HG02885 (cell line): ENCODE data around the gene IGF2BP2.
"Not testable (repeated sequence)": the region's sequence is repeated elsewhere in the genome, so short reads cannot be mapped to it uniquely, and the experiment has no call there.

Experiments
- ATAC-seq: cut with Tn5 transposase; IDR thresholded peaks from one replicate; pipeline ENCODE4 v1.9.1; 2021; ENCODE audit warnings: mild to moderate bottlenecking; ENCODE audit not compliant: unreplicated experiment, poor library complexity

Gene IGF2BP2

DNA sequence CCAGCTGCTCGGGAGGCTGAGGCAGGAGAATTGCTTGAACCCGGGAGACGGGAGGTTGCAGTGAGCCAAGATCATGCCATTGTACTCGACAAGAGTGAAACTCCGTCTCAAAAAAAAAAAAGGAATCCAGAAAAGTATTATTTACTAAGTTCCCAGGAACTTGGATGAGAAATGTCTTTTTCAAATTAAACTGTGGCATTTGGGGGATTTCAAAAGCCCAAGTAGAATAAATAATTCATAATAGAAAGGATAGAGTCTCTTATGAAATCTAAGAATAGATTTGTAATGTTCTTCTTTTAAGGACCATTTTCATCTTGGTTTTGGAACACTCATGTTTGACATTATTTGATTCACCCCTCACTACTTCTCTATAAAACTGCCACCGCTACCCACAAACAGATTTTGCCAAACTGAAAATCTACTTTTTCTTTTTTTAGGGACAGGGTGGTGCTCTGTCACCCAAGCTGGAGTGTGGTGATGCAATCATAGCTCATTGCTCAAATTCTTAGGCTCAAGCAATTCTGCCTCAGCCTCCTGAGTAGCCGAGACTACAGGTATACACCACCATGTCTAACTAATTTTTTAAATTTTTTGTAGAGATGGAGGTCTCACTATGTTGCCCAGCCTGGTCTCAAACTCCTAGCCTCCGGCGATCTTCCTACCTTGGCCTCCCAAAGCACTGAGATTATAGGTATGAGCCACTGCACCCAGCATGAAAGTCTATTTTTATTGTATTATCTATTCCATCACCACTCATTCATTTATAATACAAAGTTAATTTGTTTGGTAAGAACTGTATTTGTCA, 139.4 kb downstream of the IGF2BP2 start:
- no peak for ATAC-seq

DNA sequence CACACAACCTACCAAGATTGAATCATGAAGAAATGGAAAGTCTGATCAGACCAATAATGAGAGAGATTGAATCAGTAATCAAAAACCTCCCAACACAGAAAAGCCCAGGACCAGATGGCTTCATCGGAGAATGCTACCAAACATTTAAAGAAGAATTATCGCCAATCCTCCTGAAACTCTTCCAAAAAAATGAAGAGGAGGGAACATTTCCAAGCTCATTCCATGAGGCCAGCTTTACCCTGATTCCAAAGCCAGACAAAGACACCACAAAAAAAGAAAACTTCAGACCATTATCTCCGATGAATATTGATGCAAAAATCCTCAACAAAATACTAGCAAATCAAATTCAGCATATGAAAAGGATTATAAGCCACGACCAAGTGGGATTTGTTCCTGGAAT, 144.6 kb downstream of the IGF2BP2 start:
- no peak for ATAC-seq

DNA sequence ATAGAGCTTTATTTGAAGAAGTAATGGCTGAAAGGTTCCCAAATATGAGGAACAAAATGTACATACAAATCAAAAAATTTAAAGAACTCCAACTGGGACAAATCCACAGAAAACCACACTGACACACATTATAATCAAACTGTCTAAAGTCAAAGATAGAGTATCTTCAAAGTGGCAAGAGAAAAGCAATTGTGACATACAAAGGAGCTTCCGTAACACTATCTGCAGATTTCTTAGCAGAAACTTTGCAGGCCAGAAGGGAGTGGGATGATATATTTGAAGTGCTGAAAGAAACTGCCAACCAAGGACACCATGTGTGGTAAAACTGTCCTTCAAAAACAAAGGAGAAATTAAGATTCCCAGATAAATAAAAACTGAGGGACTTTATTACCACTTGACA, 146.8 kb downstream of the IGF2BP2 start:
- ATAC-seq = no peak

DNA sequence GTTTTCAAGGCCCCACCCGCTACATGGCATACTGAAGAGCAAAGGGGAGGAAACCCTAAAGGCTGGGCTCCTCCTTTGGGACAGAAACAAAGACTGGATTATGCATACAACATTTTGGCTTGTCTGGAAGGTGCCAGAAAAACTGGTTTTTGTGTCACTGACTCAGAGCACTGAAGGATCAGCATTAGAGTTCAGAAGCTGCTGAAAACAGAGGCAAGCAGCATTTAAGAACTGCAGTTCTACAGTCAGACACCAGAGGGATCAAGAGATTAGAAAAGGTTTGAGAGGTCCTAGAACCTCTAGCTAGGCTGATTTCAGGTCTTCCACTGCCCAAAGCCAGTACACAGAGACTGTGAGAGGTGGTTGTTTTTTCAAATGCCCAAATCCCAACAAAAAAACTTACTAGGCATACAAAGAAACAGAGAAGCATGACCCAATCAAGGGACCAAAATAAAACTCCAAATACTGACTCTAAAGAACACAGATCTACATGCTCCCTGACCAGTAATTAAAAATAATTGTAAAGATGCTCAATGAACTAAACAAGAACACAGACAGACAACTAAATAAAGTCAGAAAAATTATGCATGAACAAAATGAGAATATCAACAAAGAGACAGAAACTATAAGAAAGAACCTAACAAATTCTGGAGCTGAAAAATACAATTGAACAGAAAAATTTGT, 147.6 kb downstream of the IGF2BP2 start:
- ATAC-seq = no peak

DNA sequence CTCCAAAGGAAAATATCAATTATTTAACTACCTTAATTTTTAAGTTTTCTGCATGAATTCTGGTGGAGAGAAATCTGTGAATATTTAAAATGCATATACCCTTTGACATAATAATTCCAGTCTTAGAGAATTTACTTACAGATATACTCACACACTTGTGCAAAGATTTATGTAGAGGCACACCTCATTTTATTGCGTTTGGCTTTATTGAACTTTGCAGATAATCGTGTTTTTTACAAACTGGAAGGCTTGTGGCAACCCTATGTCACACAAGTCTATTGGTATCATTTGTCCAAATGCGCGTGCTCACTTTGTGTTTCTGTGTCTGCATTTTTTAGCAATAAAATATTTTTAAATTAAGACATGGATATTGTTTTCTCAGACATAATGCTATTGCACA, 157.3 kb downstream of the IGF2BP2 start:
- ATAC-seq = no peak

DNA sequence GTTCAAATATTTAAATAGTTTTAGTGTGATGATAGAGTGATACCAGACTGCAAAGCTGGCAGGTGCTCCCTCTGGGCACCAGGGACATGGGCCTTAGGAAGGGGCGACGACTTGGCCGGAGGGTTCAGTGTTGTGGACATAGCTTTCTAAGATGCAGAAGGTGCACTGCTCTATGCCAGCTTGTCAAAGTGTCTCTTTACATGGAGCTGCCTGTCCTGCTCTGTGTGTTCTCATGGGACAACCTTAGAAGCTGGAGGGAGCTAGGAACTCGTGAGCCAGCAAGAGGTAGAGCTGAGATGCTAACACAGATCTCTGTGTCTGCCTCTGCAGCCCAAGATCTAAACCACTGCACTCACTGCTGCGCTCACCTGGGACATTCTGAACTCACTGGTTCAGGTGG, 160.9 kb downstream of the IGF2BP2 start:
- no peak for ATAC-seq

DNA sequence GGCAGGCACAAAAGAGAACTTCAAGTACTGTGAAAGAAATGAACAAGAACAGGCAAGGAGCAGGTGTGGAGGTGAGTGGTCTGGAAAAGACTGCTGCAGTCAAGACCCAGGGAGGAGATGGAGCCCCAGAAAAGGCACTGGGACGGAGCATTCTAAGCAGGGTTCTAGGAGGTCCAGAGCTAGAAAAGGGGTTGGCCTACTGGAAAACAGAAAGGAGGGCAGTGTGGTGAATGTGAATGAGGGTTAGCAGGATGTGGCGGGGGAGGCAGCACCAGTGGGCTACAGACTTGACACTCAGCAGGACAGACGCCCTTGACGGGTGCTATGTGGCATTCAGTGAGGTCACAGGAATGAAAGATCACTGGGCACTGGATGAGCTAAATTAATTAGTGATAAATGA, 163.1 kb downstream of the IGF2BP2 start:
- no peak for ATAC-seq

DNA sequence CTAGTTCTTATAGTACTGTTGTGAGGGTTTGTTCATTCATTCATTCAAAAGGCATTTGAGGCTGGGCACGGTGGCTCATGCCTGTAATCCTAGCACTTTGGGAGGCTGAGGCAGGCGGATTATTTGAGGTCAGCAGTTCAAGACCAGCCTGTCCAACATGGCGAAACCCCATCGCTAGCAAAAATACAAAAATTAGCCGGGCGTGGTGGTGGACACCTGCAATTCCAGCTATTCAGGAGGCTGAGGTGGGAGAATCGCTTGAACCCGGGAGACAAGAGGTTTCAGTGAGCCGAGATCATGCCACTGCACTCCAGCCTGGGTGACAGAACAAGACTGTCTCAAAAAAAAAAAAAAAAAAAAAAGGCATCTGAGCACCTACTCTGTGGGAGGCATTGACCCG, 163.5 kb downstream of the IGF2BP2 start:
- ATAC-seq = not testable (repeated sequence)

DNA sequence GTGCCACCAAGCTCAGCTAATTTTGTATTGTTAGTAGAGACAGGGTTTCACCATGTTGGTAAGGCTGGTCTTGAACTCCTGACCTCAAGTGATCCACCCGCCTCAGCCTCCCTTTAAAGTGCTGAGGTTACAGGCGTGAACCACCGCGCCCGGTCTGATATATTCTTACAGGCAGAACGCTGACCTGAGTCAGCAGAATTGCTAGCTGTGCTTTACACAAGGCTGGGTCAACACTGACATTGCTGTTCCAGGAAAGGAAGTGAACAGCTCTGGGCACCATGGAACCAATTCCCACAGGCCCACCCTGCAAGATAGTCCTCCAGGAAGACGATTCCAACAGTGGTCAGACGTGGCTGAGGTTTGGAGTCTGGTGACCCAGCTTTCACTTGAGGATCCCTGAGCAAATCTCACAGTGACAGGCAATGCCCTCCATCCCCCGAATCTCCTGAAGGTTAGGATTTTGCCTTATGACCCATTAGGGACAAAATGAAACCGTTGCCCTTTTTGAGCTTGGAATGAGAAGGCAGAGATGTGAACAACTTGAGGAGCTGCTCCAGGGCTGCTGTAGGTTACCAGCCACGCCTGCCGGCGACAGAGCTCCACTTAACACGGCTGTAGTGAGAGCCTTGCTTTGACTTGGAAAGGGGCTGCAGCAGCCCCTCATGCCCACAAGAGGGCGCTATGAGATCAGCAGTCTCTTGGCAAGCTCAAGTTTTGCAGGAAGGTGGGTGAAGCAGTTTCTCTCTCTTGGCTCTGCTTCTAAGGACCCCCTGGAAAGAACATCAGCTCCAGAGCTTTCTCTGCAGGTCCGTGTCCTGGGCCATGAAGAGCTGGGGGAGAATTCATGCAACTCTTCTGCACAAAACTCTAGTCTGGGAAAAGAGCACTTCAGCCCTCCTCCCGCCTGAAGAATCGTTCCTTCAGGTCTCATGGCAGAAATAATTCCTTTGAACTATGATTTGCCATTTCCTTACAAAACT, 164.6 kb downstream of the IGF2BP2 start:
- peak; percentile 67 for ATAC-seq

DNA sequence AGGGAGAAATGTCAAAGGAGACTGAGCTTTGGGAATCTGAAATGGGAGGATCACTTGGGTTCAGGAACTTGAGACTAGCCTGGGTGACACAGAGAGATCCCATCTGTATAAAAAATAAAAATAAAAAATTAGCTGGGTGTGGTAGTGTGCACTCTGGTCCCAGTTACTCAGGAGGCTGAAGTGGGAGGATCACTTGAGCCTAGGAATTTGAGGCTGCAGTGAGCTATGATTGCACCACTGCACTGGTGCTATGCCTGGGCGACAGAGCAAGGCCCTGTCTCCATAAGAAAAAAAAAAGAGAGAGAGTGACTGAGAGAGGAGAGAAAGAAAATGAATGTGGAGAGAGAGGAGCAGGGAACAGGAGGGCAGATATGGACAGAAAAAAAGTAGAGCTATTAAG, 165.9 kb downstream of the IGF2BP2 start:
- ATAC-seq = no peak

DNA sequence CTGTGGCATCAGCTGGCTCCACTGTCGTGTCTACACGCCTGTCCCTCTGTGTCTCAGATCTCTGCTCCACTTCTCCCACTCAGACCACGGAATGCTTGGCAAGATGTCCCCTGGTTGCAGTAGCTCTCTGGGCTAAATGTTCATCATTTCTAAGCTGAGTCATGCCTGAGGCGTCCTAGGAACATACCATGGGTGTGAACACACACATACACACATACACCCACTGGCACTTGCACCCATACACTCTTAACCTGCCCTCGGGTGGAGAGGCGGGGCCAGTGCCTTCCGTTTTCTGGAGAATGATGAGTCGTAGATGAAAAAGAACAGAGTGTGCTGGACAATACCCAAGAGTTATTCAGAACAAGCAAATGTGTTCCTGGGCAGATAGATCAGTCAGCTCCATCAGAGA, 166.3 kb downstream of the IGF2BP2 start:
- ATAC-seq = no peak

DNA sequence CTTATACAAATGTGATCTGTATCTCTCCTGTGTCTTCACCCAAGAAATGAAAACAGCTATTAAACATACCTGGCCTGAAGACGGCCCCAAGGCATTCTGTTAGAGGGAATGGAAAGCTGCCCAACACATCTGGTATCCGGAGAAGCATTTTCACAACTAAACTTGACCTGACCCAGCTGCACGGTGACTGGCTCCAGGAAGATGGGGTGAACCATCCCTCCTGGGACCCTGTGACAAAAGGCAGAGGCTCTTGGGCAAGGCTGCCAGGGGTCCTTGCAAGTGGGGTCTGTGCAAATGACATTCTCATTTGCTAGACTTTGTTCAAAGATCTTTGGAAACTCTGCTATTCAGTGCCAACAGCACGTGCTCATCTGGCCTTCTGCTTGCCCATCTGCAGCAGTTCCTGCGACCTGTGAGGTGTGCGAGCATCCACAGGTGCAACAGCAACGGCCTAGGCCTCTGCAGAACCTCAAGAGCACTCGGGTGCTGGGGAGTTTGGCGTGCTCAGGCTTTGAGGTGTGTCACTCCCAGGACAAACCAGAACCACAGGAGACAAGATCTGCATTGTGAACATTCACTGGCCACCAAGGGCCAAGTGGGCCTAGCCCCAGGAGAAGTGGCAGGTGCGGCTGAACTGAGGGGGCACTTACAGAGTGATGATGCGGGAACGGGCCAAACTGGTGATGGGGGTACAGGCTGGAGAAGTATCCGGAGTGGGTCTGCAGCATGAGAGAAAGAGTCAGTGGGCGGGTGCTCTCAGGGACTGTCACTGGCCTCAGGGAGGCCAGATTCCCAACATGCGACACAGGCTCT, 166.9 kb downstream of the IGF2BP2 start:
- ATAC-seq = no peak

DNA sequence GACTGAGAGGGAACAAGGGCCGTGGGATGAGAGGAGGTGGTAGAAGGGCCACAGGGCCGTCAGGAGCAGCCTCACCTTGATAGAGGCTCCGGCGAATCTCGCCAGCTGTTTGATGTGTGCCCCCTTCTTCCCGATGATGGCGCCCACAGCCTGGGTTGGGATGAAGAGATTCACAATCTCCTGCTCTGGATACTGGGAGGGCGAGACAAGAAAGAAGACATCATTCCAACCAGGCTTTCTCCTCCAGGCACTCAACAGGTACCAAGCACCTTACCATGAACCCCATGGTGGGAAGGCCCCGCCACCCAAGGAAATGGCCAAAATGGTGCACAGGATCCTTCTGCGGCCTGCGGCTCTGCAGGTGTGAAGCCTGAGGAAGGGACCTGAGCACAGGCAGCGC, 167.6 kb downstream of the IGF2BP2 start:
- ATAC-seq = no peak

DNA sequence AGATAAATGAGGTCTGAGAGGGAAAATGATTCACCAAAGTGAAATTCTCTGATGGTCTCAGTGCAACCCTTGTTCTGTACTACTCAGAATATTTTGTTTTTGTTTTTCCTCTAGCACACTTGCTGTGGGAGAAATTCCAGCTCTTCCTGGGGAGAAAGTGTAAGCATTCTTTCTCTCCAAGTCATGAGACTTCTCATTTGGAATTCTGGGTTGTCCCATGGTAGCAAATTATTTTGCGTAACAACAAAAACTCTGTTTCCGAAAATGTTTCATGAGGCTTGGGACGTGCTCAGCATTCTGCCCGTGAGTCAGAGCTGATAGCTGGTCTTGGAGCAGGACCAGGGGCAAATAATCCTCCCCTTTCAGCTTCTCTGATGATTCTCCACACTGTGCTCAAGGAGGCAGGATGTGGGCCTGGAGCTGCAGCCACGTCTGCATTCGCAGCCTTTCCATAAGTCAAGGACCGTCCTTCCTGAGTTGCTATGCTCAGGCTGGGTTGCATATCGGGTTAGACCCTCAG, 168.5 kb downstream of the IGF2BP2 start:
- no peak for ATAC-seq

DNA sequence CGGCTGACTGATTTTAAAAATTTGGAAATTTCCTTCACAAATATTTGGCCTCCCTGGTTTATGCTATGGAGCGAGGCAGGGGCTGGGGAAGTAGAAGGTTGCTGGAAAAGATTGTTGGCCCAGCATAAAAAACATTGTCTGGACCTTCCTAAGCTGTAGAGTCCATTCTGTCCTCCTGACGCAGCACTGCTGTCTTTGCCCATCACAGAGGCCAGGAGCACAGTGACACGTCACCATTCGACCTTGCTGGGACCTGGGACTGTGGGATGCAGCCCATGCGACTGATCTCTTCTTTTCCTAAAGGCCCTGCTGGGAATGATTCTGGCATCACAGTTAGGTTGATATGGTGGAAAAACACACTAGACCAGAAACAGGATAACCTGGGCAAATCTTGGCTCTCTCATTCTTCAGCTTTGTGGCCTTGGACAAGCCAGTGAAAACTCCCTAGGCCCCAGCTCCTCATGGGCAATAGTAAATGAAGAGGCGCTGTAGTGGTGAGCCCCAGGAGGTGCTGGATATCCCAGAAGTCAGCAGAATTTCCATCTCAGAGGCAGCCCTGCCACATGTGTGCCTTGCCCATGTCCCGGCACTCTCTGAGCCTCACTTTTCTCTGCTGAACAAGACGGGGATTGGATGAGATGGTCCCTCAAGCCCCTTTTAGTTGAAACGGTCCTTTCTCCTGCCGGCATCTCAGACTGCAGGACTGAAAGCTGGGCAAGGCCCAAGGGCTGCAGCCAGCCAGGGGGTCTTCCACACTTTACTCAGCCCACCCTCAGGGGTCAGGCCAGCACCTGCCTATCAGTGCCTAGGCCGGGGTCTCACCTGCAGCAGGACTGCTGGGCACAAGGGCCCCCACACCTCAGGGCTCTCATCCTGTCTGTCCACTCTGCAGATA, 169.2 kb downstream of the IGF2BP2 start:
- ATAC-seq = no peak

DNA sequence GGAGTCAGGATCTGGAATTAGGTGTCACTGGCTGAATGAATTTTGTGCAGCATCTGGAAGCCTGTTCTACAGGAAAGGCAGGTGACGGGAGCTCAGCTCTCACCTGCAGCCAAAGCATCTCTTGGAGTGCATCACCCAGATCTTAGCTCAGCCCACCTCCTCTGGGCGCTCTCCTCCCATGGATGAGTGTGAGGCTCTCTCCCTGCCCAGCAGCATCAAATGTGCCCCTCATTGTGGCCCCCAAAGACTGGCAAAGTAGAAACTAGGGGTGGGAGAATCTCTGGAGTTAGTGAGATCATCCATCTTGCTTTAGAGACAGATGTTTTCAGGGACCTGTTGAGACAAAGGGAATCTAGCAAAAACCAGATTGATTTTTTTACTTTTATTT, 170.1 kb downstream of the IGF2BP2 start:
- ATAC-seq = no peak

DNA sequence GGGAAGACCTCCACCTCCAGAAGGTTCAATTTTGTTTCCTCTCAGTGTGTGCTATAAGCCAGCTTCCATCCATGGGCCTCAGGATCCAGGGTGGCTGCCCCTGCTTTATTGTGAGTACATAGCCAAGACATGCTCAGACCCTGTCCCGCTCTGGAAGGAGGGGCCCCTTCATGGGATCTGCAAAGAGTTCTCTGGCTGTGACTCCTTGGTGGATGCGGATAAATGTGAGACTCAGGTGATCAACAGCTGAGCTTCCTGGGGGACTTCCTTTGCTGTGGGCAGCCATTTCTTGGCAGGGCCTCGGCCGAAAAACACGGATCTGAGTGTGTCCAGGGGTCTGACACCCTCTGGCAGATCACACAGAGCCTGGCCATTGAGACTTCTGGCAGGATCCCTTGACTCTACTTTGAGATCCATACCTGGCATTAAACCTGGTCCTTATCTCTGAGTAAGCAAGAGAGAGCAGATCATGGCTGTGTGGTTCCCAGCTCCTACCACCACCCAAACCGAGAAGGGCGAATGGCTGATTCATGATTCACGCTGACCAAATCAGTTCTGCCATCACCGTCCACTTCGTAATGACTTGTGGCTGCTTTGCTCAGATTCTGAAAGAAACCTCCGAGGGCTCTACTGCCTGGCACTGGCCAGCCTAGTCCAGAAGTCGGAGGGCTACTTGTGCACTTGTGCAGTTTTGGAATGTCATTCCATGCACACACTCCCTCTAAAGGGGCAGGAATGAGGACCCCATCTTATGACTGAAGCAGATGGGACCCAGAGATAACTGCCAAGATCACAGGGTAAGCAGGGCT, 170.7 kb downstream of the IGF2BP2 start:
- ATAC-seq = no peak

DNA sequence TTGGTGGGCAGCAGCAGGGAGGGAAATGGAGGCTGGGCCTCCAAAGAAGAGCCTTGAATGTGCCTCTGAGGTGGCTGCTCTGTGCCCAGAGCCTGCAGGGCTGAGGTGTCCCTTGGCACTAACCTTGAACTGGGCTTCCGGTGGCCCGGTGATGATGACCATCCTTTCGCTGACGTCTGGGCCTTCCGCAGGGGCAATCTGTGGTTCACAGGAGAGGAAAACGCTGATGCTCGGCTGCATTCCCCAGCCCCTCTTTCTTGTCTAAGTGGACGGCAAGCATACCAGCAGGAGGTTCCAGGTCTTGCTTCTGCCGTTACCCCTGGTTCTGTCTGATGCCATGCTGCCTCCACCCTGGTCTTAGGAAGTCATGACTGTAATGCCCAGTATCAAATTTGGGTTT, 172.9 kb downstream of the IGF2BP2 start:
- ATAC-seq = no peak
